Stimulated activated CD4-positive, alpha-beta T cell treated with anti-CD3 and anti-CD28 coated beads, TNF-alpha, amount 100 ng/mL, for 4 hours (primary cell): ENCODE results near the gene COPA.
"Not testable (repeated sequence)": the region's sequence is repeated elsewhere in the genome, so short reads cannot be mapped to it uniquely, and the experiment has no call there.

ENCODE experiments used
- DNase-seq, 3 experiments: peaks; one replicate each; pipeline ENCODE4 v3.0.0-alpha.2; 2020; ENCODE audit warnings: low read depth in 3 of 3

COPA gene

DNA sequence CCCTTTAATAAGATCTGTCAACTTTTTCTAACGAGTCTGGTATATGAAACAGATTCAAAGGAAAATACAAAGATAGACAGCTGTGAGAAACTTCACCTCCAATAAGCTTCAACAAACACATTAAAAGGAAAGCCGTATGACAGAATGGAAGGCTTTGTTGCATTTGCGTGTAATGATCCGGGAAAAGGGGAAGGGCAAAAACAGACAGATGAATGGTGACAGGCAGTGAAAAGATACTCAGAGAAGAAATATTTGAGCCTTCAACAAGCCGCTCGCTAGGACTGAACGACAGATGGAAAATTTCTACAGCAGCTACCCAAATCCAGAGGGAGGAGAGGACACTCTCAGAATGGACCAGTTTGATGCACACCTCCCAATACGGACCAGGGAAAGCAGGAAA, 14.9 kb downstream of the COPA start:
- DNase-seq: no peak

DNA sequence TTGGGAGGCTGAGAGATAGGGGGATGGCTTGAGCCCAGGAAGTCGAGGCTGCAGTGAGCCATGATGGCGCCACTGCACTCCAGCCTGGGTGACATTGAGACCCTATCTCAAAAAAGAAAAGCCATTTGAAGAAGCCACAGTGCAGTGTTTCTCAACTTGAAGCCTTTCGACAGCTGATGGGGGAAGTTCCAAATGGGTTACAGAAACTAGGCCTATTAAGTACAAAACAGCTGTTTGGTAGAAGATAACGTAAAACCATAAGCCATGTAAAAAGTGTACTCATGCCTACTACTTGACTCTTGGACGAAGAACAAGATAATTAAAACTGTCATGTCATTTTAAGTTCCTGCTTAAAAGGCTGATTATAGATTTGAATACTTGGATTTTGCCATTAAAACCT, 16.6 kb downstream of the COPA start:
- no peak for DNase-seq

DNA sequence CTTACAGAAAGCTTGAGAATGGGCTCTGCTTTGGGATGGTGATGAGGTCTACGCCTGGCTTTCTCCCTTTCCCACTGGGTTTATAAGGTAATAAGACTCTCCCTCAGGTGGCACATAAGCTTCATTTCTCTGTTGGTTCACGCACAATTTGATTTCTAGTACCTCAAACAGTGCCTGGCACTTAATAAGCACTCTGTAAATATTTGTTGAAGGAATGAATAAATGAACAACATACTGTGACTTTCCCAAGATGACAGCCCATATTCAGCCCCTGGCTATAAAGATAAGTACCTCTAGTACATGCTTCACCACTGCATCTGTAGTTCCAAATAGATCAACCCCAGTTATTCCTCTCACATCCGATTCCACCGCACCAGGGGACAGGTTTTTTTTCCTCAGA, 17.8 kb downstream of the COPA start:
- DNase-seq: no peak

DNA sequence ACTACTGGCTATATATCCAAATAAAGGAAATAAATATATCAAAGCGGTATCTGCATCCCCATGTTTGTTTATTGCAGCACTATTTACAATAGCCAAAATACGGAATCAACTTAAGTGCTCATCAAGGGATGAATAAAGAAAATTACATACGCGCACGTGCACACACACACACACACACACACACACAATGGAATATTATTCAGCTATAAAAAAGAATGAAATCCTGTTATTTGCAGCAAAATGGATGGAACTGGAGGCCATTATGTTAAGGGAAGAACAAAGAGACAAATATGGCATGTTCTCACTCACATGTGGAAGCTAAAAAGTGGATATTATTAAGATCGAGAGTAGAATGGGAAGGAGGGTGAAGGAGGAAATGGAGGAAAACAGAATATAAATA, 20.2 kb downstream of the COPA start:
- no peak for DNase-seq

DNA sequence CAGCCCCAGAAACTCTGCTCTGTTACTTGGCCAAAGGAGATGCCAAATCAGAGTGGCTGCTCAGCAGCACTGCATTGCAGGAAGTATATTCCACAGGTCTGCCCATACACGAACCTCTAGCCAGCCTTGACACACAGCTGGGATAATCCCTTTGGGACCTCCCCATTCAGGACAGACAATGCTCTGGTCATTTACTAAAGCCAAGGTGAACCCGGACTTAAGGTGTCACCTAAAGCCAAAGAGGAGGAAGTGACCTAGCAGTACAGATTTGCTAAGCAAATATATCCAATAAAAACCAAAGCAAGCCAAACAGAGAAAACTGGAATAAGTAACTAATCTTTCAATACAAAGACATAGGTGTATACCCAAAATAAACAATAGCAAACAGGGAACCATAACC, 27.7 kb downstream of the COPA start:
- no peak for DNase-seq

DNA sequence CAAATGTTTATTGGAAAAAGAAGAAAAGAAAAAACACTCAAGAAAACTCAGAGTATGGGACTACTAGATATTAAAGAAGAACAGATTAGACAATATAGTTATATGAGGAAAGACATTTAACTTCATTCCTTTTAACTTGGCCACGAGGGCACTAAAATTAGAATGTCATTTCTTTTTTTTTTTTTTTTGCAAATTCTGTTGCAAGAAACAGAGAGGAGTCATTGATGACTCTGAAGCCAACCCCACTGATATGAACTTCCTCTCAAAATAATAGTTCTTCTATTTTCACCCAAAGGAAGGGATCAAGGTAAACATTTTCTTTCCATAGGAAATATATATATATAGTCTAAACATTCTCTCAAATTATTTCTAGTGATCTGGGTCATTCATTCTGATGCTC, 33.5 kb downstream of the COPA start:
- DNase-seq: no peak

DNA sequence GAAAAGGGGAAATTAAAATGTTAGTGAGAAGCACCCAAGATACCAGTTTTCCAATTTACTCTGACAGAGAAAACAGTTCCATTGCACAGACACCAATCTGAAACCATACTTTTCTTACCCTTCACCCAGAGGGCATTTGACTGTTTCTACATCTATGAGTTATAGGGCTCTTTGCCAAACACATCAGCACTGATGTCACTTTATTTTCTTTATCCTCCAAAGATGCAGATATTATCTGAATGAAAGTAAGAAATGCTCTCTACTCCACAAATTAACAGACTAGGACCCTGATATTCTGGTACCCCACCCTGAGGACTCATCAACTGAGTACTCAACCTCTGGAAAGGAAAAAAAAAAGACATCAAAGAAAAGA, 33.9 kb downstream of the COPA start:
- no peak for DNase-seq

DNA sequence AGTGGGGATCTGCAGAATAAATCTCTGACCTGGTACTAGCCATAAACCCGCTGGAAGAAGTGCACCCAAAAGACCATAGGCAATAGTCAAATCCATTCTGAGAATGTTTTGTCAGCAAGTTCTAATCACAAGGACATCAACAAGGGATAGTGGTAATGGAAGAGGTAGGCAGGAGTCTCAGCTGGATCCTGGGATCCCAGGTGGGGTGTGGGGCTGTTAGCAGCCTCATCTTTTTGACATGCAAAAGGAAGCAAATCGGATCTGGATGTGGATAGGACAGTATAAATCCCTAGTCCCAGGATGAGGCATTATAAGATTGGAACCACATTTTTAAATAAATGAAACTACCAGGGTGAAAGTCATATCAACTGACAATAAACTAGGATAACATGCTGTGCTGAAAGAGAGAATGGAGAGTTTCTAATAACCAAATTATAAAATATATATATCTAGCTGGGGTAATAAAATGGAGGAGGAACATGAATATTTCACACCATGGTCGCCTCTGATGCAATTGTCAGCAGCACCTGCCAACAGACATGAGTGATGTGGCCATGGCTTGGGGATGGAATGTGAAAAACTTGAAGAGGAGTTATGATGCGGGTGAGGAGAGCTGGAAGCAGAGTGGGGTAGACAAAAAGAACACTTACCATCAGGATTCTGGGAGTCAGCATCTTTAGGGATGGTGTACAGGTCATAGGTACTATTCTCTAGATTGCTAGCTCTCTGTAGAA, 34.4 kb downstream of the COPA start:
- no peak for DNase-seq

DNA sequence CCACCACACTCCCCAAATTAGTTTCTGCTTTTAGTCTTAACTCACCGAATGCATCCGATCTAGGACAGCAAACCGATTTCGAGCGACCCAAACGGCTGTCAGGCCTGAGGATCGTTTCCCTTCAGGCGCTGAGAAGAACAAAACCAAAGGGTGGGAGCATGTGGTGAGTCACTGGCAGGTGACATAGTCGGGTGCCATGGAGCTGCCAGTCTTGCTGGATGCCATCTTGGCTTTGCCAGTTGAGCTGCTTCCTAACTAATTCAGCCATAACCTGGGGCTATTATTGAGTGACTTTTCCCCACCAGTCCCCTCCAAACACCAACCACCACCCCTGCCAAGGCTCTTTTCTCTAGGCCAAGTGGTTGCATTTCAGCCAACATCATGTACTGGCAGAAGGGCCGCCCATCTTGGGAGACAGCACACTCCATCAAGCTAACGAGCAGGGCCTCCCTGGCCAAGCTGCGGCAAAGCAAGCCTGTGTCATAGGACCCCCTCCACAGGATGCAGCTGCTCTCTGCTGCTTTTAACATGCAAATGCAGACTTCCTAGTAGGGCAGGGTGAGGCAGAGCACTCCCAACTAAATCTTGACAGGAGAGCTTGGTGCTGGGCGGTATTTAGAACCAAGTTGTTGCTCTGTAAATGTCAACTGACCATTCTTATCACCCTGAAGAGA, 35.8 kb downstream of the COPA start:
- no peak for DNase-seq

DNA sequence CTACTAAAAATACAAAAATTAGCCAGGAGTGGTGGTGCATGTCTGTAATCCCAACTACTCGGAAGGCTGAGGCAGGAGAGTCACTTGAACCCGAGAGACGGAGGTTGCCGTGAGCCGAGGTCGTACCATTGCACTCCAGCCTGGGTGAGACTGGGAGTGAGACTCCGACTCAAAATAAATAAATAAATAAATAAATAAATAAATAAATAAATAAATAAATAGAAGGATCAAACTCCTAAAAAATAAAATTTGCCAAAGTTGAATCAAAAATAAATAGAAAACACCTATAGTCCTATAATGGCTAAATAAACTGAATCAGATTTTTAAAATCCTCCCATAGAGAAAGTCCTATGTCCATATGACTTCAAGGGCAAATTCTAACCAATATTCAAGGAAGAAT, 42.9 kb downstream of the COPA start:
- DNase-seq: no peak

DNA sequence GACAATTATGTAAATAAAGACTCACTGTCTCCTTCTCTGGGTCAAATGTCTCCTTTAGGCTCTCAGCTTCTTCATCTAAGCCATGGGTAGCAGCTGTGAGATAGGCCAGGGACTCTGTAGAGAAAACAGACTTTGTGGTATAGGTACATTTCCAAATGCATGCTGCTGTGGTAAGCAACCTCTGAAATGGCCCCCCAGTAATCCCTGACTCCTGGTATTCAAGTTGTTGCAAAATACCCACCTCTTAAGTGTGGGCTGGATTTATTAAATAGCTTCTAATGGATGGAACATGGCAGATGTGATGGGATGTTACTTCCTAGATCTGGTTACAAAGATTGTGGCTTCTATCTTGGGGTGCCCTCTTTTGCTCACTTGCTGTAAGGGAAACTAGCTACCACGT, 47.0 kb downstream of the COPA start:
- no peak for DNase-seq

DNA sequence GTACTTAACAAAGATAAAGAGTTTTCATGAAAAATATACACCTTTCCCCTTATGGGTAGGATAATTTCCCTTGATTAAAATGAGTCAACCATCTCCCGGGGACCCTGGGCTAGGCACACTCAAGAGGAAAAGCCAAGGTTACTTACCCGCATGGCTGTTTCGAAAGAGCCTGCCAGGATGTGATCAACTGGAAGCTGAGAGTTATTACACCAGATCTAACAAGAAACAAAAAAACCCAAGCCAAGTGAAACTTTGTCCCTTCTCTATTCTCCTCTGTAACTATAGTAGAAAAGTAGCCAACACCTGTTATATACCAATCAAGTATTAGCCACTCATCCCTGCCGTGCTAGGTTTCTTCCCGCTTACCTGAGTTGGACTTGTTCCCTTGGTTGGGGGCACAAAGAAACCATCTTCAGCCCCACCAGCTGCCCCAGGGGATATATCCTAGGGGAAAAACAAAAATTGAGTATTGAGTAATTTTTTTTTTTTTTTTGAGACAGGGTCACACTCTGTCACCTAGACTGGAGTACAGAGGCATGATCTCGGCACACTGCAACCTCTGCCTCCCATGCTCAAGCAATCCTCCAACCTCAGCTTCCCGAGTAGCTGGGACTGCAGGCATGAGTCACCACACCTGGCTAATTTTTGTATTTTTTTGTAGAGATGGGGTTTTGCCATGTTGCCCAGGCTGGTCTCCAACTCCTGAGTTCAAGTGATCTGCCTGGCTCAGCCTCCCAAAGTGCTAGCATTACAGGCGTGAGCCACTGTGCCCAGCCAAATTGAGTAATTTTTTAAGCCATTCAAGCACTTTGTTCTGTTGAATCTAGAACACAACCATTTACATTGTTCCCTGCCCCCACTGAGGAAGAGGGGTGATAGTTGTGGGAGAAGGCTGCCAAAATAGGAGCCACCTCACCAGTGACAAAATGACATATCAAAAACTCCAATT, 49.8 kb downstream of the COPA start:
- DNase-seq: no peak

DNA sequence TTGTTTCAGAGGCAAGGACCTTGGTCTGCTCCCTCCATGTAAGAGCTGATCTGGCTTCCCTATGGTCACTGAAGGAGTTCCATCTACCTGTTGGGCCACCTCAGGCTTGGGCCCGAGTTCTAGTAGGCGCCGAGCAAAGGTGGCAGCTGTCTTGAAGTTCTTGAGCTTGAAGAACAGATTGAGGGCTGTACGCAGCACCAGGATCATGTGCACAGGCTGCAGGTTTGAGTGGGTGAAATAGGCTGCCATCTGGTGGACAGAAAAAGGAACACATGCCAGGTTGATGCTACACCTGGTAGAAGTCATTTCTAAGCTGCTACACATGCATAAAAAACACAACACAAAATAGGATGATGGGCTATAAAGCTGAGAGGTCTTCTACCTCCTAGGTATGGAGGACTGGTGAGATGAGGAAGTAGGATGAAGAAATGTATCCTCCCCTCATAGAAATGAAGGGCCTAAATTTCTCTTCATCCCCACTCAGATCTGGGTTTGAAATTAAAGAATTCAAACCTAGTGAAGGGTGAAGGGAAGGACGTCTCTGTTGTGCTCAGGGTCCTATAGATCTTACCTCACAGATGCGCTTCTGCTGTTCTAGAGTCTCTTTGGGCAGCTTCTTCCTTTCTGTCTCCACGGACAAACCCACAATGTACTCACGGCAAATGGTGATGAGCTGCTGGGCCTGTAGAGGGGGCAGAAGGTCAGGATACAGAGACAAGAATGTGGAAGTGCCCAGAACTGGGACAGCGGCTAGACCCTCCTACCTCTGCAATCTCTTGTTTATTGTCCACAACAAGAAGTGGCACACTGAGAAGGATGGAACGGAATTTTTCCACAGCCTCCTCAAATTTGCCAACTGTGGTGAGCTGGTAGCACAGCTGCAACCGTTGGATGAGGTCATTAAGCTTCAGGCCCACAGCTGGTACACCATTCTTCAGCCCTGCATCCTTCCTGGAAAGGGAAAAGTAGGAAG, 51.5 kb downstream of the COPA start:
- DNase-seq: peak in 2 of 3 experiments; percentile 31 to 52

DNA sequence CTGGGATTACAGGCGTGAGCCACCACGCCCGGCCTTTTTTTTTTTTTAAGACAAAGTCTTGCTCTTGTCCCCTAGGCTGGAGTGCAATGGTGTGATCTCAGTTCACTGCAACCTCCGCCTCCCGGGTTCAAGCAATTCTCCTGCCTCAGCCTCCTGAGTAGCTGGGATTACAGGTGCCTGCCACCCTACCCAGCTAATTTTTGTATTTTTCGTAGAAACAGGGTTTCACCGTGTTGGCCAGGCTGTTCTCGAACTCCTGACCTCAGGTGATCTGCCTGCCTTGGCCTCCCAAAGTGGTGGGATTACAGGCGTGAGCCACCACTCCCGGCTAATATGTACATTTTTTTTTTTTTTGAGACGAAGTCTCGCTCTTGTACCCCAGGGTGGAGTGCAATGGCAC, 55.3 kb downstream of the COPA start:
- DNase-seq: not testable (repeated sequence)

DNA sequence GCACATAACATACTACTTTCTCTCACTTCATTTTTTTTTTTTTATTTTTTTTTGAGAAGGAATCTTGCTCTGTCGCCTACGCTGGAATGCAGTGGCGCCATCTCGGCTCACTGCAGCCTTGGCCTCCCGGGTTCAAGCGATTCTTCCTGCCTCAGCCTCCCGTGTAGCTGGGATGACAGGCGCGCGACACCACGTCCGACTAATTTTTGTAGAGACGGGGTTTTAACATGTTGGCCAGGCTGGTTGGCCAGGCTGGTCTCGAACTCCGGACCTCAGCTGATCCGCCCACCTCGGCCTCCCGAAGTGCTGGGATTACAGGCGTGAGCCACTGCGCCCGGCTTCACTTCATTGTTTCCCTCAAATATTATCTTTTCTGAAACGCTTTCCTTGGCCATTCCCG, 57.5 kb downstream of the COPA start:
- no peak for DNase-seq

DNA sequence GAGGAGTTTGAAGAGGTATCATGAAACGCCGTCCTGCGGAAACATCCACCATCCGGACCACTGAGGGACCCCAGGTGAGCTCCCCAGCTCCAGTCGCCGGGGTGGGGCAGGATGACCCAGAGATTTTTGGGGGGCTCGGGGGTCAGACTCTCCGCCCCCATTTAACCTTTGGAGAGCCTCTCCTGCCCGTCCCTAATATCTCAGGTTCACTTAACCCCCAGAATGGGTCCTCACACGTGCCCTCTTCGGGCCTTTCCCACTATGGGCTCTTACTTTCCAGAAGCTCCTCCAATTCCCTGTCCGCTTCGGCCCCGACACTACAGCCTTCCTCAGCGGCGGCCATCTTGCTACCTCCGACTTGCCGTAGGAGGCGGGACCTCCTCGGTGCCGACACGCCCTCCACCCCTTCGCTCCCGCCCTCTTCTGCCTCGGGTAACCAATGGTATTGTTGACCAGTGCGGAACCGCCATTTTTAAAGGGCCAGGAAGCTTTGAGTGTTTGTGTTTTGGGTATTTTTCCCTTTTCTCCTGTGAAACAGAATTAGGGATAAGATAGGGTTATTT, 58.2 kb downstream of the COPA start, which contains the start of gene PEX19:
PEX19 (minus strand) TSS at position 352 of the 563 bp plus-strand sequence; CDS start at position 343, 9 bp downstream.
- peak; percentile 85 to 87 (median 87) for DNase-seq

DNA sequence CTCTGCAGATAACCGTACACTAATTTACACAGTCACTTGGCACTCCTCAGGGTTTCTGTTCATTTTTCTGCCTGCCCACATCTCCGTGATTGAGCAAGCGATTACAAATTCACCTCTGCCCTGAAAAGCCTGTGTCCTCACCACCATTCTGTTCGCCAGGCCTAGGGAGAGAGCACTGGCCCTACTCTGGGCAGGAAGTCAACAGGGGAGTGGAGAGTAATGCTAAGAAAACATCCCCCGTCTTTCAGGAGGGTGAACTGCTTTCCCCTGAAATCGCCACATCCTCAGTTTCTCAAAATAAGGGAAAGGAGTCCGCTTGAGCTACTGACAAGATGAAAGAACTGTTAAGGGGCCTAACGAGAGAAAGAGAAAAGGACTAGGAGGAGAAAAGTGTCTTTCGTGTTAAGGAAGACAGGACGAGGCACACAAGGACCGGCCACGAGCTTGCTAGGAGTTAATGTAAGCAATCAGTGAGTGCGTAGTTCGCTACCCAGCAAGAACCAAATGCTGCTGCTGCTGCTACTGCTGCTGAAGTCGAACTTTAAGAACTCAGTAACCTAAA, 58.7 kb downstream of the COPA start:
- DNase-seq: no peak

DNA sequence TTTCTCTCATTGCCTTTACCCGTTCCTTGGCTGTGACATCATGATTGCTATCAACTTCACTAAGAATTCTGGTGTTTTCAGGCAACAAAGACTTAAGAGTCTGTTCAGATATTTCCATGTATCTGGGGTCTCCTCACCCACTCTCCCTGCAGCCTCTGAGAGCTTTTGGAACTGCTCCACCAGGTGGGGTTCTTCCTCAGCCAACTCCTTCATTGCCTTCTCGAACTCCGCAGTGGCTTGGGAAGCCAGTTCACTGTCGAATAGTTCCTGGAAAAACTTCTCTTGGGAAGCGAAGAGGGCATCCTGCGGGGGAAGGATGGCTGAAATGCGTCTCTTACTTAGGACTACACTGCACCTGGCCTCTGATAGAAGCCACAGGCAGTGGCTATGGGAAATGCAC, 60.2 kb downstream of the COPA start:
- DNase-seq: no peak

DNA sequence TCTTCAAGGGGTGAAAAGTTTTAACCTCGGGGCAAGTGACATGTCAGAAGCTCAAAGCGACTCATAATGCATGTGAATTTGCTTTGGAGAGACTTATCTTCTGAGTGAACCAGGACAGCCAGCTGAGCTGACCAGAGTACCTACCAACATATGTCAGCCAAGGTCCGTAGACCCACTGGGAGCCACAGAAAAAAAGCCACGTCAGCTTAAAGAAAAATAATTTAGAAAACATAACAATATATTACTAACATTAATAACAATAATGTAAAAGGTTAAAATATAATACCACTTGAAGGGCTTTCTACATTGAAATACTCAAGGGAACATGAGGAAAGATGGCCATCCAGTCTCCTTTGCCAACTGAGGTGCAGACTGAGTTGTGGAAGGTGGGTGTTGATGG, 65.1 kb downstream of the COPA start:
- DNase-seq: no peak

DNA sequence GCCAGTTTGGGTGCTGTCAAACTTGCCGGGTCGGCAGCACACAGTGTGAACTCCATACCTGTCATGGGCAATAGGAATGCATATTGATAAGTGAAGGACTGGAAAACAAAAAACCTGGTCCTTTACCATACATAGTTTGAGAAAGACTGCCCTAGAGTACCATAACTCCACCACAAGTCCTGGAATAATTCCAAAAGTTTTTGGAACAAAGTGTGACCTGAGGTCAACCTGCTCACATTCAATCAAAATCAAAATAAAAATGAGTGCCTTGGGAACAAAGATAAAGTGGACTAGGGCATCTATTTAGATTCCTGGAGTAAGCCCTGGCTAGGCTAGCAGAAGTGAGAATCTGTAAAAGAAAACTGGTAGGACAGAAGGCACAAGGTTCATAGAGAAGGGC, 65.7 kb downstream of the COPA start:
- no peak for DNase-seq

DNA sequence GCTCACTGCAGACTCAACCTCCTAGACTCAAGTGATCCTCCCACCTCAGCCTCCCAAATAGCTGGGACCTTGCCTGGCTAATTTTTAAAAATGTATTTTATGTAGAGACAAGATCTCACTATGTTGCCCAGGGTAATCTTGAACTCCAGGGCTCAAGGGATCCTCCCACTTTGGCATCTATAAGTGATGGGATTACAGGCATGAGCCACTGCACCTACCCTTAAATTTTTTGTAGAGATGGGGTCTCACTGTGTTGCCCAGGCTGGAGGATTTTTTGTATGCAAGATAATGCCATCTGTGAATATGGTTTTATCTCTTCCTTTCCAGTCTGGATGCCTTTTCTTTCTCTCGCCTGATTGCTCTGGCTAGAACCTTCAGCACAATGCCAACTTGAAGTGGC, 72.0 kb downstream of the COPA start:
- DNase-seq: no peak
